CD14-positive monocyte (primary cell): ENCODE data around the gene MYPN. TPM values are rescaled to one million over a fixed set of nuclear protein-coding genes. Genes with fewer than 3 reads are reported as not detected.

Experiments used
- DNase-seq, 3 donors: peaks; one replicate each; pipeline ENCODE4 v3.0.0-alpha.2; 2011 to 2022
- H2AFZ ChIP-seq: 2 replicates; pipeline ENCODE4 v1.6.0; 2012; ENCODE audit warnings: mild to moderate bottlenecking, low read depth, low read length, inconsistent platforms; ENCODE audit not compliant: insufficient read depth, poor library complexity, severe bottlenecking
- H3K27ac ChIP-seq, 2 donors: 1 replicate in 1 of 2; 2 replicates in 1 of 2; pipeline ENCODE4 v1.5.1; 2012 to 2013; ENCODE audit warnings: low read length in 2 of 2, control low read depth in 1 of 2, inconsistent platforms in 1 of 2, low read depth in 1 of 2, mild to moderate bottlenecking in 1 of 2
- H3K27me3 ChIP-seq, 2 donors: one replicate each; pipeline versions ENCODE4 v1.6.0 to v1.6.1; 2011 to 2013; ENCODE audit warnings: low read length in 2 of 2; ENCODE audit not compliant: control insufficient read depth in 2 of 2, insufficient read depth in 2 of 2
- H3K36me3 ChIP-seq, 2 donors: replicated peaks in 1 of 2; 1 replicate in 1 of 2; 2 replicates in 1 of 2; pipeline versions ENCODE4 v1.5.1 to v1.6.1; 2012 to 2013; ENCODE audit warnings: low read length in 2 of 2, control low read depth in 1 of 2, inconsistent platforms in 1 of 2, mild to moderate bottlenecking in 1 of 2; ENCODE audit not compliant: insufficient read depth in 2 of 2, control insufficient read depth in 1 of 2
- H3K4me1 ChIP-seq, 2 donors: 1 replicate in 1 of 2; 2 replicates in 1 of 2; pipeline versions ENCODE4 v1.5.1 to v1.6.1; 2012 to 2013; ENCODE audit warnings: low read length in 2 of 2, control low read depth in 1 of 2, inconsistent platforms in 1 of 2, mild to moderate bottlenecking in 1 of 2, moderate library complexity in 1 of 2; ENCODE audit not compliant: insufficient read depth in 2 of 2, control insufficient read depth in 1 of 2
- H3K4me2 ChIP-seq: replicated peaks from 2 replicates; pipeline ENCODE3; 2012; ENCODE audit warnings: low read length, moderate library complexity, mild to moderate bottlenecking; ENCODE audit not compliant: poor library complexity, severe bottlenecking; ENCODE audit errors: extremely low read depth
- H3K4me3 ChIP-seq, 3 experiments: fragments of 200-600 bp in 1 of 3; sonication (generic) in 1 of 3; replicated peaks in 1 of 3; 1 replicate in 2 of 3; 2 replicates in 1 of 3; pipeline ENCODE4 v1.5.1; 2011 to 2013; ENCODE audit warnings: low read length in 3 of 3, mild to moderate bottlenecking in 3 of 3, control low read depth in 2 of 3, low read depth in 2 of 3, inconsistent platforms in 1 of 3, moderate library complexity in 1 of 3
- H3K79me2 ChIP-seq: 2 replicates; pipeline ENCODE4 v1.6.0; 2012; ENCODE audit warnings: mild to moderate bottlenecking, control low read depth, inconsistent platforms, low read length, moderate library complexity; ENCODE audit not compliant: insufficient read depth
- H3K9ac ChIP-seq: 2 replicates; pipeline ENCODE4 v1.6.0; 2017; ENCODE audit warnings: low read length, mild to moderate bottlenecking; ENCODE audit not compliant: insufficient read depth, poor library complexity, severe bottlenecking
- H3K9me3 ChIP-seq, 2 donors: replicated peaks in 1 of 2; 1 replicate in 1 of 2; 2 replicates in 1 of 2; pipeline versions ENCODE4 v1.5.1 to v1.6.1; 2012 to 2013; ENCODE audit warnings: low read length in 2 of 2, control low read depth in 1 of 2; ENCODE audit not compliant: control insufficient read depth in 1 of 2, insufficient read depth in 1 of 2
- H4K20me1 ChIP-seq: 2 replicates; pipeline ENCODE4 v1.6.0; 2012; ENCODE audit warnings: mild to moderate bottlenecking, low read length, control low read depth, moderate library complexity; ENCODE audit not compliant: insufficient read depth
- H3K27ac Mint-ChIP-seq, 7 donors: one replicate each; pipeline ENCODE4 v1.8.0; 2020; ENCODE audit warnings: mild to moderate bottlenecking in 7 of 7, mixed read lengths in 7 of 7, moderate library complexity in 6 of 7, inconsistent platforms in 2 of 7
- H3K27me3 Mint-ChIP-seq, 3 donors: one replicate each; pipeline ENCODE4 v1.8.0; 2021 to 2022; ENCODE audit warnings: low read depth in 3 of 3, mild to moderate bottlenecking in 3 of 3, mixed read lengths in 3 of 3, moderate library complexity in 3 of 3, inconsistent platforms in 1 of 3
- H3K36me3 Mint-ChIP-seq, 2 donors: one replicate each; pipeline ENCODE4 v1.8.0; 2020; ENCODE audit warnings: mixed read lengths in 2 of 2, inconsistent platforms in 1 of 2, mild to moderate bottlenecking in 1 of 2
- H3K4me1 Mint-ChIP-seq: one replicate; pipeline ENCODE4 v1.8.0; 2020; ENCODE audit warnings: mild to moderate bottlenecking, mixed read lengths
- H3K4me3 Mint-ChIP-seq, 2 donors: one replicate each; pipeline ENCODE4 v1.8.0; 2020; ENCODE audit warnings: mild to moderate bottlenecking in 2 of 2, mixed read lengths in 2 of 2, moderate library complexity in 1 of 2
- H3K9me3 Mint-ChIP-seq, 7 donors: one replicate each; pipeline ENCODE4 v1.8.0; 2020 to 2022; ENCODE audit warnings: mixed read lengths in 7 of 7, mild to moderate bottlenecking in 6 of 7, moderate library complexity in 6 of 7, inconsistent platforms in 2 of 7
- CTCF ChIP-seq: fragments of 200-600 bp; IDR thresholded peaks from one replicate; pipeline ENCODE4 v1.8.0; 2022; ENCODE audit warnings: antibody characterized with exemption, mild to moderate bottlenecking
- WGBS: methylation state at CpG from one replicate; pipeline ENCODE4 v1.1.5; 2013; ENCODE audit warnings: missing lambda C conversion rate; ENCODE audit not compliant: insufficient coverage; 5-methylcytosine and 5-hydroxymethylcytosine counted together
- intact Hi-C, 2 donors: fragments of 100-400 bp; cut with micrococcal nuclease; formaldehyde crosslinking; loops; one replicate each; pipeline versions ENCODE4 v1.15.0 to v1.15.1; 2023
- polyA plus RNA-seq, 3 donors: library from polyadenylated mRNA; depleted of rRNA in 1 of 3; unstranded in 2 of 3; stranded (reverse) in 1 of 3; fragments of 300-500 nt in 2 of 3; fragments of >200 nt in 1 of 3; fragmentation: Illumina TruSeq in 2 of 3; gene quantifications; 1 replicate in 2 of 3; 2 replicates in 1 of 3; pipeline ENCODE4 v1.2.3, GENCODE V29; 2012 to 2021

MYPN gene
- polyA plus RNA-seq, 3 donors, result not detected

- Mint-ChIP-seq H3K27ac (no peak overlapping the region), H3K4me1 (no peaks in the 10 kb centered on the region), H3K27me3 (peaks cover 0 to 2% (median 2%) of the 10 kb centered on the region in 3 donors), H3K36me3 (no peaks in the 10 kb centered on the region), H3K9me3 (peaks cover 0 to 3% (median 0%) of the 10 kb centered on the region in 7 donors), H3K4me3 (no peak overlapping the region)
- no peak for TF ChIP-seq CTCF
- H3K4me2 ChIP-seq, result no peak overlapping the region
- no peak for DNase-seq
- H3K4me1 ChIP-seq, result no peaks in the 10 kb centered on the region
- no peaks in the 10 kb centered on the region for H3K79me2 ChIP-seq
- H3K9ac ChIP-seq, result no peak overlapping the region
- H3K4me3 ChIP-seq, result no peak overlapping the region
- no peaks in the 10 kb centered on the region for H3K27me3 ChIP-seq
- no peaks in the 10 kb centered on the region for H4K20me1 ChIP-seq
- 89% methylated on average over 2 of the region's 2 CpGs for WGBS
- intact Hi-C loops, result no loop called here
- H3K9me3 ChIP-seq, result no peaks in the 10 kb centered on the region
- H2AFZ ChIP-seq, result no peak overlapping the region
- H3K36me3 ChIP-seq, result no peaks in the 10 kb centered on the region
- H3K27ac ChIP-seq, result no peak overlapping the region
Observed at GRCh38 chr10:68133523-68133922, 24.2 kb downstream of the MYPN start.

GRCh38 chr10:68135362-68135761 lies 26.1 kb downstream of the MYPN start:
- no peaks in the 10 kb centered on the region for H3K36me3 Mint-ChIP-seq
- no peaks in the 10 kb centered on the region for H3K27me3 ChIP-seq
- no peak overlapping the region for H3K4me2 ChIP-seq
- H3K4me1 Mint-ChIP-seq, result no peaks in the 10 kb centered on the region
- no peak overlapping the region for H3K4me3 Mint-ChIP-seq
- H3K4me1 ChIP-seq, result no peaks in the 10 kb centered on the region
- H3K4me3 ChIP-seq, result no peak overlapping the region
- no peaks in the 10 kb centered on the region for H3K27me3 Mint-ChIP-seq
- no peak overlapping the region for H3K9ac ChIP-seq
- no peak overlapping the region for H3K27ac ChIP-seq
- TF ChIP-seq CTCF, result no peak
- H2AFZ ChIP-seq, result no peak overlapping the region
- WGBS, result no CpG with 5 or more reads among the region's 1 CpG
- H3K9me3 Mint-ChIP-seq, result peaks cover 0 to 3% (median 0%) of the 10 kb centered on the region in 7 donors
- no peak overlapping the region for H3K27ac Mint-ChIP-seq
- no peaks in the 10 kb centered on the region for H3K79me2 ChIP-seq
- intact Hi-C loops, result no loop called here
- no peak for DNase-seq
- H3K9me3 ChIP-seq, result no peaks in the 10 kb centered on the region
- no peaks in the 10 kb centered on the region for H3K36me3 ChIP-seq
- H4K20me1 ChIP-seq, result no peaks in the 10 kb centered on the region
